ENCODE data around the gene NAALAD2. TPM values are rescaled to one million over a fixed set of nuclear protein-coding genes. Genes with fewer than 3 reads are reported as not detected.

The NAALAD2 gene
- total and polyA plus RNA-seq, 2 experiments from 2014 or later, result 15.6 to 29.8 TPM

GRCh38 chr11:90208857-90209256 is 74.4 kb downstream of the NAALAD2 start:
- H3K4me1 ChIP-seq (ENCODE audit: insufficient read depth), result no peaks in the 10 kb centered on the region
- no peak overlapping the region for H3K4me2 ChIP-seq
- no peaks in the 10 kb centered on the region for H4K20me1 ChIP-seq (ENCODE audit: insufficient read depth, poor library complexity, severe bottlenecking)
- TF ChIP-seq, protein P1, sequence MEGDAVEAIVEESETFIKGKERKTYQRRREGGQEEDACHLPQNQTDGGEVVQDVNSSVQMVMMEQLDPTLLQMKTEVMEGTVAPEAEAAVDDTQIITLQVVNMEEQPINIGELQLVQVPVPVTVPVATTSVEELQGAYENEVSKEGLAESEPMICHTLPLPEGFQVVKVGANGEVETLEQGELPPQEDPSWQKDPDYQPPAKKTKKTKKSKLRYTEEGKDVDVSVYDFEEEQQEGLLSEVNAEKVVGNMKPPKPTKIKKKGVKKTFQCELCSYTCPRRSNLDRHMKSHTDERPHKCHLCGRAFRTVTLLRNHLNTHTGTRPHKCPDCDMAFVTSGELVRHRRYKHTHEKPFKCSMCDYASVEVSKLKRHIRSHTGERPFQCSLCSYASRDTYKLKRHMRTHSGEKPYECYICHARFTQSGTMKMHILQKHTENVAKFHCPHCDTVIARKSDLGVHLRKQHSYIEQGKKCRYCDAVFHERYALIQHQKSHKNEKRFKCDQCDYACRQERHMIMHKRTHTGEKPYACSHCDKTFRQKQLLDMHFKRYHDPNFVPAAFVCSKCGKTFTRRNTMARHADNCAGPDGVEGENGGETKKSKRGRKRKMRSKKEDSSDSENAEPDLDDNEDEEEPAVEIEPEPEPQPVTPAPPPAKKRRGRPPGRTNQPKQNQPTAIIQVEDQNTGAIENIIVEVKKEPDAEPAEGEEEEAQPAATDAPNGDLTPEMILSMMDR (IDR thresholded peaks at IDR 0.05; ENCODE audit: poor library complexity), result no peak
- TF ChIP-seq EZH2 (IDR thresholded peaks at IDR 0.05; ENCODE audit: borderline replicate concordance) (no peak), EZH2phosphoT487 (IDR thresholded peaks at IDR 0.05; ENCODE audit: low read depth, severe bottlenecking, unreplicated experiment) (no peak)
- no peaks in the 10 kb centered on the region for H3K9me3 ChIP-seq (ENCODE audit: low read depth)
- peaks cover 24% of the 10 kb centered on the region for H3K79me2 ChIP-seq
- DNase-seq (ENCODE audit: low spot score), result no peak
- no peaks in the 10 kb centered on the region for H3K9me2 ChIP-seq (replicated peaks; ENCODE audit: insufficient read depth)
- no peaks in the 10 kb centered on the region for H3K36me3 ChIP-seq (replicated peaks; ENCODE audit: insufficient read depth, low read depth)
- WGBS (ENCODE audit: low lambda C conversion rate, missing lambda C conversion rate), result 91% methylated on average over 2 of the region's 2 CpGs
- no peak overlapping the region for H3K4me3 ChIP-seq
- no peak overlapping the region for H3K27ac ChIP-seq
- H2AFZ ChIP-seq, result no peak overlapping the region
- no peaks in the 10 kb centered on the region for H3K27me3 ChIP-seq

DNA sequence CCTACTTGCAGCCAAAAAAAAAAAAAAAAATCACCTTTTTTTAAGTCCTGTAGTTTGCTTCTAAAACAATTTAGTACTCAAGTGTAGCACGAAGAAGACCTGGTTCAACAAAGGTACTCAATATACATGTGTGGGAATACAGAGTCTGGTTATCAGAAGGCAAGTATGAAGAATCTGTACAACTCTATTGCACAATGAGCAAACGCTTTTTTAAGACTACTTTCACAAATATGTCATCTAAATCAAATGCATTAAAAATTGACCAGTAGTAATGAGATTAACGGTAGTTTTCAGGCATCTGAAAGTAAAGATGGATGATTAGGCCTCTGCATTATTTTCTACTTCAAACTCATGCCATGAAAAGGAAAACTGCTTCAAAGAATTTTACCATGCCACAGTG is 78.9 kb downstream of the NAALAD2 start:
- H2AFZ ChIP-seq, result no peak overlapping the region
- peaks cover 66% of the 10 kb centered on the region for H3K79me2 ChIP-seq
- no peaks in the 10 kb centered on the region for H3K9me3 ChIP-seq (ENCODE audit: low read depth)
- H3K36me3 ChIP-seq (replicated peaks; ENCODE audit: insufficient read depth, low read depth), result no peaks in the 10 kb centered on the region
- no peak overlapping the region for H3K27ac ChIP-seq
- H3K4me3 ChIP-seq, result no peak overlapping the region
- TF ChIP-seq, protein P1 (IDR thresholded peaks at IDR 0.05; ENCODE audit: poor library complexity), result no peak
- TF ChIP-seq EZH2 (IDR thresholded peaks at IDR 0.05; ENCODE audit: borderline replicate concordance), result no peak
- no peak for TF ChIP-seq EZH2phosphoT487 (IDR thresholded peaks at IDR 0.05; ENCODE audit: low read depth, severe bottlenecking, unreplicated experiment)
- H3K4me1 ChIP-seq (ENCODE audit: insufficient read depth), result no peaks in the 10 kb centered on the region
- 95% methylated on average over 3 of the region's 3 CpGs for WGBS (ENCODE audit: low lambda C conversion rate, missing lambda C conversion rate)
- H4K20me1 ChIP-seq (ENCODE audit: insufficient read depth, poor library complexity, severe bottlenecking), result peaks cover 14% of the 10 kb centered on the region
- DNase-seq (ENCODE audit: low spot score), result no peak
- H3K27me3 ChIP-seq, result no peaks in the 10 kb centered on the region
- no peaks in the 10 kb centered on the region for H3K9me2 ChIP-seq (replicated peaks; ENCODE audit: insufficient read depth)
- no peak overlapping the region for H3K4me2 ChIP-seq

DNA sequence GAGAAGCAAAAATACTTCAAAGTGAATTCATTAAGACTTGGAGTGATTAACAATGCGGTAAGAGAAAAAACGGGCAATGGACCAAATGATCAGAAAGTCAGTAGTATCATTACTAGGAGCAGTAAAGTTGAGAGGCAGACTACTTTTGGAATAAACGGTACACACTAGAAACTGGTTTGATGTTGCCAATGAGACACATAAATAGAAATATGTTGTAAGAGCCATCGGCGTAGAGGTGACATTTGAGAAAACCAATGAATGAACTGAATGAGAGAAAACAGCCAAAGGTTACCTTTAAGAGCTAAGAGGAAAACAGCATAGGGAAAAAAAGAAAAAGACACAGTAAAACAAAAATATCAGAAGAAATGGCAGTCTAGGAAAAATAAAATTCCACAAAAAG is 82.1 kb downstream of the NAALAD2 start:
- H3K27ac ChIP-seq, result no peak overlapping the region
- peaks cover 15% of the 10 kb centered on the region for H3K4me1 ChIP-seq (ENCODE audit: insufficient read depth)
- H3K27me3 ChIP-seq, result no peaks in the 10 kb centered on the region
- peaks cover 44% of the 10 kb centered on the region for H4K20me1 ChIP-seq (ENCODE audit: insufficient read depth, poor library complexity, severe bottlenecking)
- H2AFZ ChIP-seq, result no peak overlapping the region
- H3K9me2 ChIP-seq (replicated peaks; ENCODE audit: insufficient read depth), result no peaks in the 10 kb centered on the region
- no peak overlapping the region for H3K4me2 ChIP-seq
- no peaks in the 10 kb centered on the region for H3K36me3 ChIP-seq (replicated peaks; ENCODE audit: insufficient read depth, low read depth)
- DNase-seq (ENCODE audit: low spot score), result no peak
- H3K9me3 ChIP-seq (ENCODE audit: low read depth), result no peaks in the 10 kb centered on the region
- H3K79me2 ChIP-seq, result peaks cover 94% of the 10 kb centered on the region
- H3K4me3 ChIP-seq, result no peak overlapping the region
- 90% methylated on average over 5 of the region's 5 CpGs for WGBS (ENCODE audit: low lambda C conversion rate, missing lambda C conversion rate)
- no peak for TF ChIP-seq EZH2 (IDR thresholded peaks at IDR 0.05; ENCODE audit: borderline replicate concordance)
- no peak for TF ChIP-seq EZH2phosphoT487 (IDR thresholded peaks at IDR 0.05; ENCODE audit: low read depth, severe bottlenecking, unreplicated experiment)
- TF ChIP-seq, protein P1 (IDR thresholded peaks at IDR 0.05; ENCODE audit: poor library complexity), result no peak

DNA sequence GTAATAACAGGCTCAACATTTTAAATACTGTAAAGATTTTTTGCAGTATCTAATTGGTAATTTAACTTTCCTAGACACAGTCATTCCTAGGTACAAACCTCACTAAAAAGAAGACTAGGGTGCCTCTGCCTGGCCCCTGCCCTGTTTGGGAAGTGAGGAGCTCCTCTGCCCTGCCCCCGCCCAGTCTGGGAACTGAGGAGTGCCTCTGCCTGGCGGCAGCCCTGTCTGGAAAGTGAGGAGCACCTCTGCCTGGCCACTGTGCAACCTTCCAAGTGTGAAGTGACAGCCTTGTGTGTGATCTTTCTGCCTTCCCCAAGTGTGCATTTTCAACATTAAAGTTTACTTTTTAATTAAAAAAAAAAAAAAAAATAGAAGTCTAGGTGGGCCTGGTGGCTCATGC is 84.1 kb downstream of the NAALAD2 start:
- H3K4me2 ChIP-seq, result no peak overlapping the region
- no peaks in the 10 kb centered on the region for H3K27me3 ChIP-seq
- no peaks in the 10 kb centered on the region for H3K9me2 ChIP-seq (replicated peaks; ENCODE audit: insufficient read depth)
- peaks cover 18% of the 10 kb centered on the region for H3K4me1 ChIP-seq (ENCODE audit: insufficient read depth)
- no peaks in the 10 kb centered on the region for H3K36me3 ChIP-seq (replicated peaks; ENCODE audit: insufficient read depth, low read depth)
- H3K9me3 ChIP-seq (ENCODE audit: low read depth), result no peaks in the 10 kb centered on the region
- peaks cover 88% of the 10 kb centered on the region for H3K79me2 ChIP-seq
- H3K4me3 ChIP-seq, result no peak overlapping the region
- H2AFZ ChIP-seq, result no peak overlapping the region
- no peak for TF ChIP-seq EZH2 (IDR thresholded peaks at IDR 0.05; ENCODE audit: borderline replicate concordance)
- TF ChIP-seq, protein P1 (IDR thresholded peaks at IDR 0.05; ENCODE audit: poor library complexity), result no peak
- no peak for TF ChIP-seq EZH2phosphoT487 (IDR thresholded peaks at IDR 0.05; ENCODE audit: low read depth, severe bottlenecking, unreplicated experiment)
- DNase-seq (ENCODE audit: low spot score), result no peak
- 94% methylated on average over 2 of the region's 2 CpGs for WGBS (ENCODE audit: low lambda C conversion rate, missing lambda C conversion rate)
- peaks cover 49% of the 10 kb centered on the region for H4K20me1 ChIP-seq (ENCODE audit: insufficient read depth, poor library complexity, severe bottlenecking)
- H3K27ac ChIP-seq, result no peak overlapping the region
